K562 (cell line): Measurements from ENCODE around the gene CRX.
"Not testable (repeated sequence)": the region's sequence is repeated elsewhere in the genome, so short reads cannot be mapped to it uniquely, and the experiment has no call there.

Experiments
- CBX8 ChIP-seq: fragments of 200-600 bp; sonication (generic); IDR thresholded peaks from 2 replicates; pipeline ENCODE4 v1.6.1; 2012; ENCODE audit warnings: borderline replicate concordance, mixed run types, low read depth, mild to moderate bottlenecking, moderate library complexity, mixed read lengths, low read length, control low read depth, inconsistent platforms; ENCODE audit not compliant: poor library complexity, severe bottlenecking; ENCODE audit errors: extremely low read depth
- HDAC2 ChIP-seq: fragments of 450-650 bp; IDR thresholded peaks from 2 replicates; pipeline ENCODE4 v1.6.1; 2016; ENCODE audit warnings: mild to moderate bottlenecking

GRCh38 chr19:47803671-47804070, 18.1 kb upstream of the CRX start:
- not testable (repeated sequence) for TF ChIP-seq CBX8, HDAC2
